Measurements from ENCODE around the gene TRAM2. TPM values are rescaled to one million over a fixed set of nuclear protein-coding genes. Genes with fewer than 3 reads are reported as not detected.

TRAM2 gene
- total and polyA plus RNA-seq, 2 of the 4 experiments (the other 2 are of a cell fraction): 77.2 to 95.7 TPM

DNA sequence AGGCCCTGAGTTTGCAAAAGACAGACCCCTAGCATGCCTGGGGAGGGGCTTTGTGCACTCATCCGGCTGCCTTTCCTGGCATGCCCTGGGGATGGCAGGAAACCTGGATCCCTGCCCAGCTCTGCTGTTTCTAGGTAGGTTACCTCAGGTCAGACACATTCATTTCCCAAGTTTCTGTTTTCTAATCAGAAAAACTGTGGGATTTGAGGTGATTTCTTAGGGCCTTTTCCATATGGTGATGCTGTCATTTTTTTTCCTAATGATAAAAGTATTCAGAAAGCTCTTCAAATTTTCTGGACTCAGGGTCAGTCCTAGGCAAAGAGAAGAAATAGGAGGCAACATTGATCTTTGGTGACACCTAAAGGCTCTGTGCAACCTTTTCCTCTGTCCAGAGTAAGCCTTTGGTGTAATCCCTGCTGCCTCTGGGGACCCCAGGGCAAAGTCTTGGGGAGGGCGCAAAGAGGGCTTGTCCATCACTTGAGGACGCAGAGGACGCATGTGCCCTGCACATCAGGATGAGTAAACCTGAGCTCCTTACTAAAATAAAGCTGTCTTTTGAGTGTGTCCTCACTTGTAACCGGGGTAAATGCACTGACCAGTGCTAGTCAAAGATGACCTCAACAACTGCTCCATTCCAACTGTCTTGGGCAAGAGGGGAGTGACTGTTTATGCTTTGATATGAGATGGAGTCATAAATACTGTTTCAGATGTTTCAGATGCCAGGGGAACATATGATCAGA lies 13.5 kb upstream of the TRAM2 start:
- H2AFZ ChIP-seq (replicated peaks; ENCODE audit: low read length, poor library complexity): peak overlapping the region; percentile 24
- ChIA-PET CTCF (interaction anchor here (0.7 to 1.7 kb wide), 6 partner anchors 14 to 173 kb away, joined by 3 to 4 read pairs (median 3); no protein-coding TSS in a partner anchor), POLR2A (ENCODE audit: unreplicated experiment) (interaction anchor here (0.6 to 1.0 kb wide), 2 partner anchors 14 to 183 kb away, joined by 3 read pairs; no protein-coding TSS in a partner anchor)
- H3K4ac ChIP-seq (ENCODE audit: low read depth, low read length): peak overlapping the region; percentile 74
- H3K27ac ChIP-seq (ENCODE audit: insufficient read depth, low read length): peak overlapping the region; percentile 70; the same call in 1 of the 2 replicates
- peak overlapping the region; percentile 62 for H2BK5ac ChIP-seq (ENCODE audit: low read depth, low read length, poor library complexity, severe bottlenecking)
- peak overlapping the region; percentile 60 for H2AK9ac ChIP-seq (replicated peaks; ENCODE audit: low read depth, low read length, poor library complexity)
- peaks cover 25% of the 10 kb centered on the region for H3K4me1 ChIP-seq (ENCODE audit: control insufficient read depth, insufficient read depth, low read length)
- peak overlapping the region; percentile 85 for H3K14ac ChIP-seq (replicated peaks; ENCODE audit: low read depth, low read length)
- peak overlapping the region; percentile 94; the same call in 1 of the 2 replicates for H2AK5ac ChIP-seq (ENCODE audit: low read depth, low read length)
- no TSS peak for BruUV-seq (replicated peaks)
- H3K9me1 ChIP-seq (ENCODE audit: insufficient read depth, low read length): peaks cover 24% of the 10 kb centered on the region
- no peaks in the 10 kb centered on the region for H4K20me1 ChIP-seq (ENCODE audit: insufficient read depth, low read length)
- peaks cover 0 to 4% of the 10 kb centered on the region in 2 experiments; a peak in 1 of 4 replicates for H3K79me1 ChIP-seq (ENCODE audit: low read depth in 1 of 2, low read length in 2 of 2)
- in situ Hi-C loops (cut with MboI; ENCODE audit: low sequenced_read_pairs) (no loop called here), intact Hi-C loops (cut with micrococcal nuclease) (no loop called here), dilution Hi-C loops (cut with HindIII; ENCODE audit: low sequenced_read_pairs, unreplicated experiment) (no loop called here)
- H3K23ac ChIP-seq (ENCODE audit: low read depth, low read length): peak overlapping the region; percentile 14; the same call in 1 of the 2 replicates
- H2BK15ac ChIP-seq (ENCODE audit: low read depth, low read length): peak overlapping the region; percentile 2; the same call in 1 of the 3 replicates
- peak overlapping the region; percentile 28 to 66; a peak in 3 of 4 replicates for H4K8ac ChIP-seq (ENCODE audit: low read depth in 2 of 2, low read length in 2 of 2)
- H2BK20ac ChIP-seq (ENCODE audit: low read depth, low read length): peak overlapping the region; percentile 64; the same call in 1 of the 2 replicates
- H3K4me2 ChIP-seq (ENCODE audit: low read depth, low read length): no peak overlapping the region
- peak overlapping the region; percentile 73 for H2BK120ac ChIP-seq (ENCODE audit: low read depth, low read length)
- peak overlapping the region; percentile 34; the same call in 1 of the 2 replicates for H4K5ac ChIP-seq (ENCODE audit: low read depth, low read length)
- peak overlapping the region; percentile 37; the same call in 1 of the 2 replicates for H3K9ac ChIP-seq (ENCODE audit: low read depth, low read length)
- no peak overlapping the region for H3K4me3 ChIP-seq (ENCODE audit: insufficient read depth, low read depth, low read length)
- H3K36me3 ChIP-seq (ENCODE audit: control insufficient read depth, insufficient read depth, low read length): no peaks in the 10 kb centered on the region
- no peaks in the 10 kb centered on the region for H3K27me3 ChIP-seq (ENCODE audit: control insufficient read depth, insufficient read depth, low read length)
- H3K9me3 ChIP-seq (ENCODE audit: control insufficient read depth, insufficient read depth, low read length): no peaks in the 10 kb centered on the region
- peak overlapping the region; percentile 91 for H3K18ac ChIP-seq (ENCODE audit: low read depth, low read length)
- no peak overlapping the region for H3K56ac ChIP-seq (ENCODE audit: extremely low read depth, insufficient read depth, low read length)
- H4K91ac ChIP-seq (ENCODE audit: insufficient read depth, low read depth, low read length): peak overlapping the region; percentile 59
- DNase-seq: peak; percentile 83
- WGBS, 2 experiments (ENCODE audit: extremely low coverage in 2 of 2, insufficient read length in 1 of 2): 100% methylated on average over 1 of the region's 5 CpGs; no CpG with 5 or more reads in 1 of the 2 experiments
- ATAC-seq (ENCODE audit: low read depth): peak; percentile 32
- TF ChIP-seq SMC3 (IDR thresholded peaks at IDR 0.05; ENCODE audit: low read depth, low read length) (no peak), MAFK (IDR thresholded peaks at IDR 0.05; ENCODE audit: low read depth, low read length) (no peak), POLR2A (IDR thresholded peaks at IDR 0.05; ENCODE audit: low read depth, low read length) (no peak), MAZ (IDR thresholded peaks at IDR 0.05; ENCODE audit: borderline replicate concordance, low read depth, low read length) (no peak), RAD21 (IDR thresholded peaks at IDR 0.05; ENCODE audit: low read length) (no peak), CHD1 (IDR thresholded peaks at IDR 0.05; ENCODE audit: low read depth, low read length) (no peak), CEBPB (IDR thresholded peaks at IDR 0.05; ENCODE audit: low read depth, low read length) (peak; percentile 95), NFE2L2 (IDR thresholded peaks at IDR 0.05; ENCODE audit: low read depth, low read length) (no peak), RCOR1 (IDR thresholded peaks at IDR 0.05; ENCODE audit: insufficient replicate concordance, low read length) (peak; percentile 23), MXI1 (IDR thresholded peaks at IDR 0.05; ENCODE audit: borderline replicate concordance, low read depth, low read length) (no peak), ELK1 (IDR thresholded peaks at IDR 0.05; ENCODE audit: borderline replicate concordance, low read depth, low read length) (no peak), FOS (IDR thresholded peaks at IDR 0.05; ENCODE audit: low read depth, low read length) (no peak)
- TF ChIP-seq, protein P1, sequence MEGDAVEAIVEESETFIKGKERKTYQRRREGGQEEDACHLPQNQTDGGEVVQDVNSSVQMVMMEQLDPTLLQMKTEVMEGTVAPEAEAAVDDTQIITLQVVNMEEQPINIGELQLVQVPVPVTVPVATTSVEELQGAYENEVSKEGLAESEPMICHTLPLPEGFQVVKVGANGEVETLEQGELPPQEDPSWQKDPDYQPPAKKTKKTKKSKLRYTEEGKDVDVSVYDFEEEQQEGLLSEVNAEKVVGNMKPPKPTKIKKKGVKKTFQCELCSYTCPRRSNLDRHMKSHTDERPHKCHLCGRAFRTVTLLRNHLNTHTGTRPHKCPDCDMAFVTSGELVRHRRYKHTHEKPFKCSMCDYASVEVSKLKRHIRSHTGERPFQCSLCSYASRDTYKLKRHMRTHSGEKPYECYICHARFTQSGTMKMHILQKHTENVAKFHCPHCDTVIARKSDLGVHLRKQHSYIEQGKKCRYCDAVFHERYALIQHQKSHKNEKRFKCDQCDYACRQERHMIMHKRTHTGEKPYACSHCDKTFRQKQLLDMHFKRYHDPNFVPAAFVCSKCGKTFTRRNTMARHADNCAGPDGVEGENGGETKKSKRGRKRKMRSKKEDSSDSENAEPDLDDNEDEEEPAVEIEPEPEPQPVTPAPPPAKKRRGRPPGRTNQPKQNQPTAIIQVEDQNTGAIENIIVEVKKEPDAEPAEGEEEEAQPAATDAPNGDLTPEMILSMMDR (conservative IDR thresholded peaks at IDR 0.05; ENCODE audit: low read depth, low read length): no peak
- TF ChIP-seq, protein P2, sequence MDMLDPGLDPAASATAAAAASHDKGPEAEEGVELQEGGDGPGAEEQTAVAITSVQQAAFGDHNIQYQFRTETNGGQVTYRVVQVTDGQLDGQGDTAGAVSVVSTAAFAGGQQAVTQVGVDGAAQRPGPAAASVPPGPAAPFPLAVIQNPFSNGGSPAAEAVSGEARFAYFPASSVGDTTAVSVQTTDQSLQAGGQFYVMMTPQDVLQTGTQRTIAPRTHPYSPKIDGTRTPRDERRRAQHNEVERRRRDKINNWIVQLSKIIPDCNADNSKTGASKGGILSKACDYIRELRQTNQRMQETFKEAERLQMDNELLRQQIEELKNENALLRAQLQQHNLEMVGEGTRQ (IDR thresholded peaks at IDR 0.05; ENCODE audit: low read depth, low read length): no peak

Measured in IMR-90 (cell line).